Ectodermal cell (in vitro differentiated cells): Measurements from ENCODE around the gene TSPAN11.
"Not testable (repeated sequence)": the region's sequence is repeated elsewhere in the genome, so short reads cannot be mapped to it uniquely, and the experiment has no call there.

Experiments used
- H3K27ac ChIP-seq: 2 replicates; pipeline ENCODE4 v1.7.0; 2013; ENCODE audit warnings: mild to moderate bottlenecking, low read depth, low read length; ENCODE audit not compliant: insufficient read depth, poor library complexity, severe bottlenecking
- H3K27me3 ChIP-seq: 2 replicates; pipeline ENCODE4 v1.7.0; 2013; ENCODE audit warnings: mild to moderate bottlenecking, low read length; ENCODE audit not compliant: insufficient read depth, control insufficient read depth, poor library complexity, severe bottlenecking
- H3K36me3 ChIP-seq: one replicate; pipeline ENCODE4 v1.7.0; 2013; ENCODE audit warnings: low read length; ENCODE audit not compliant: control insufficient read depth, insufficient read depth
- H3K4me1 ChIP-seq: one replicate; pipeline ENCODE4 v1.7.0; 2013; ENCODE audit warnings: low read length; ENCODE audit not compliant: control insufficient read depth, insufficient read depth
- H3K4me3 ChIP-seq: 2 replicates; pipeline ENCODE4 v1.7.0; 2013; ENCODE audit warnings: low read depth, low read length, control low read depth; ENCODE audit not compliant: insufficient read depth
- H3K9me3 ChIP-seq: 2 replicates; pipeline ENCODE4 v1.7.0; 2013; ENCODE audit warnings: mild to moderate bottlenecking, low read length, moderate library complexity; ENCODE audit not compliant: control insufficient read depth
- WGBS, 2 experiments: methylation state at CpG; one replicate each; pipeline ENCODE4 v1.1.7; 2013; ENCODE audit warnings: missing lambda C conversion rate in 2 of 2; 5-methylcytosine and 5-hydroxymethylcytosine counted together

Gene TSPAN11

GRCh38 chr12:31007636-31008175, 81.2 kb downstream of the TSPAN11 start:
- Histone ChIP-seq H3K27me3 (no peaks in the 10 kb centered on the region), H3K4me1 (no peaks in the 10 kb centered on the region), H3K4me3 (no peak overlapping the region), H3K27ac (no peak overlapping the region), H3K36me3 (no peaks in the 10 kb centered on the region), H3K9me3 (no peaks in the 10 kb centered on the region)
- WGBS, 2 experiments, result 94 to 96% methylated on average over 5 of the region's 5 CpGs

GRCh38 chr12:31008241-31008761, 81.8 kb downstream of the TSPAN11 start:
- no peaks in the 10 kb centered on the region for H3K36me3 ChIP-seq
- WGBS, 2 experiments, result 88 to 89% methylated on average over 6 of the region's 6 CpGs
- H3K4me1 ChIP-seq, result no peaks in the 10 kb centered on the region
- no peak overlapping the region for H3K4me3 ChIP-seq
- H3K9me3 ChIP-seq, result no peaks in the 10 kb centered on the region
- H3K27ac ChIP-seq, result no peak overlapping the region
- H3K27me3 ChIP-seq, result no peaks in the 10 kb centered on the region

GRCh38 chr12:31008961-31009840, 82.7 kb downstream of the TSPAN11 start:
- Histone ChIP-seq H3K36me3 (no peaks in the 10 kb centered on the region), H3K9me3 (no peaks in the 10 kb centered on the region), H3K27ac (no peak overlapping the region), H3K4me1 (no peaks in the 10 kb centered on the region), H3K4me3 (no peak overlapping the region), H3K27me3 (no peaks in the 10 kb centered on the region)
- WGBS, 2 experiments, result 85 to 87% methylated on average over 19 of the region's 19 CpGs

- Histone ChIP-seq H3K27ac (no peak overlapping the region), H3K4me1 (no peaks in the 10 kb centered on the region), H3K4me3 (no peak overlapping the region), H3K27me3 (no peaks in the 10 kb centered on the region), H3K9me3 (no peaks in the 10 kb centered on the region), H3K36me3 (no peaks in the 10 kb centered on the region)
- 91 to 94% methylated on average over 4 of the region's 4 CpGs for whole genome bisulfite sequencing, 2 experiments
These were observed 83.4 kb downstream of the TSPAN11 start for GRCh38 chr12:31009976-31010375.

GRCh38 chr12:31011336-31011735, 84.8 kb downstream of the TSPAN11 start:
- Histone ChIP-seq H3K36me3 (no peaks in the 10 kb centered on the region), H3K27me3 (no peaks in the 10 kb centered on the region), H3K4me1 (no peaks in the 10 kb centered on the region), H3K4me3 (no peak overlapping the region), H3K27ac (no peak overlapping the region), H3K9me3 (no peaks in the 10 kb centered on the region)
- WGBS, 2 experiments, result 83 to 84% methylated on average over 5 of the region's 5 CpGs

GRCh38 chr12:31011746-31012566, 85.4 kb downstream of the TSPAN11 start:
- 87 to 93% methylated on average over 11 of the region's 11 CpGs for WGBS, 2 experiments
- no peak overlapping the region for H3K27ac ChIP-seq
- no peaks in the 10 kb centered on the region for H3K27me3 ChIP-seq
- no peaks in the 10 kb centered on the region for H3K36me3 ChIP-seq
- no peaks in the 10 kb centered on the region for H3K9me3 ChIP-seq
- no peaks in the 10 kb centered on the region for H3K4me1 ChIP-seq
- no peak overlapping the region for H3K4me3 ChIP-seq

GRCh38 chr12:31012567-31012891, 86.0 kb downstream of the TSPAN11 start:
- not testable (repeated sequence) for H3K9me3 ChIP-seq, H3K4me1 ChIP-seq, H3K4me3 ChIP-seq, H3K27ac ChIP-seq, H3K27me3 ChIP-seq, H3K36me3 ChIP-seq
- 94 to 95% methylated on average over 7 of the region's 7 CpGs for WGBS, 2 experiments

GRCh38 chr12:31015215-31015614, 88.7 kb downstream of the TSPAN11 start:
- 91 to 93% methylated on average over 13 of the region's 13 CpGs for WGBS, 2 experiments
- Histone ChIP-seq H3K27ac (no peak overlapping the region), H3K9me3 (no peaks in the 10 kb centered on the region), H3K4me1 (no peaks in the 10 kb centered on the region), H3K27me3 (no peaks in the 10 kb centered on the region), H3K4me3 (no peak overlapping the region), H3K36me3 (no peaks in the 10 kb centered on the region)

GRCh38 chr12:31016057-31016456, 89.5 kb downstream of the TSPAN11 start:
- H3K36me3 ChIP-seq, result no peaks in the 10 kb centered on the region
- no peak overlapping the region for H3K27ac ChIP-seq
- no peak overlapping the region for H3K4me3 ChIP-seq
- H3K4me1 ChIP-seq, result no peaks in the 10 kb centered on the region
- H3K9me3 ChIP-seq, result no peaks in the 10 kb centered on the region
- no peaks in the 10 kb centered on the region for H3K27me3 ChIP-seq
- 95% methylated on average over 9 of the region's 9 CpGs for WGBS, 2 experiments

- Histone ChIP-seq H3K36me3 (no peaks in the 10 kb centered on the region), H3K27me3 (no peaks in the 10 kb centered on the region), H3K4me1 (no peaks in the 10 kb centered on the region), H3K9me3 (no peaks in the 10 kb centered on the region), H3K4me3 (no peak overlapping the region), H3K27ac (no peak overlapping the region)
- 83 to 90% methylated on average over 4 of the region's 4 CpGs for WGBS, 2 experiments
These were observed 91.0 kb downstream of the TSPAN11 start for GRCh38 chr12:31017535-31017934.
